Activated T-cell treated with anti-CD3 and anti-CD28 coated beads for 1 hour (primary cell): ENCODE measurements around the gene POU6F2.

Source experiments
- DNase-seq: peaks from one replicate; pipeline ENCODE4 v3.0.0-alpha.2; 2020; ENCODE audit warnings: low read depth

The POU6F2 gene

DNA sequence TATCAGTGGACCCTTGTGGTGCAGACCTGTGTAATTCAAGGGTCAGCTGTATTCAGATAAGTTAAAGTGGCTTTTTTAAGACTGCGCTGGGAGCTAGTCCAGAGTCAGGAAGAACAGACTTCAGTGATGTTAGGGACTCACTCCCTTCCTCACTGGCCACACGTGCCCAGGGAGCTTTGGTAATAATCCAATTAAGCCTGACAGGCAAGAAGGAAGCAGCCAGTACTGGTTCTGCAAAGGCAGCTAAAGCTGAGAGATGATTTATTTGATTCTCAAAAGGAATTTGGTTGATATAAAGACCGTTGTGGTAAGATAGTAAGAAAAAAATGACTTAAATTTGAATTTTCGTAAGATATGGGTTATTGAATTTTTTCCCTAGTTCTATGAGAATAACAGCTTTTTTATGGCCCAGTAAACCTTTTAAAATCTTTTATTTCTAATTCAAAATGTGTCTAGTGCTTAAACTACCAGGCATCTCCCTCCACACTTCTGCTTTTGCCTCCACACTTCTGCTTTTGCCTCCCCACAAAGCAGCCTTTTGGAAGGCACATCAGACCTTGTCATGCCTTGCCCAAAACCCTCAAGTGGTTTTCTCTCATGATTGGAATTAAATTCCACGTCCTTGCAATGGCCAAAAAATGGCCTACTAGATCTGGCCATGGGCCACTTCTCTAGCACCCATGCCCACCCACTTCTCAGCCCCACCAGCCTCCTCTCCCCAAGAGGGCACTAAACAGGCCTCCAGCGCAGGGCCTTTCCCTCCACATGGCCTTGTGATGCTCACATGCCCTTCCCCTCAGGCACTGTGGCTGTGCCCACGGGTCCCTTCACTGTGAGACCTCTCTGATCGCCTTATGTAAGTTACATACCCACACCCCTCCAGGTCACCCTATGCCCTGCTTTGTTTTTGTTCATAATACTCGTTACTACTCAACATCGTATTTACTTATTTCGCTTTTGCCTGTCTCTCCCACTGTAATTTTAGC, 92.5 kb downstream of the POU6F2 start:
- DNase-seq: no peak

DNA sequence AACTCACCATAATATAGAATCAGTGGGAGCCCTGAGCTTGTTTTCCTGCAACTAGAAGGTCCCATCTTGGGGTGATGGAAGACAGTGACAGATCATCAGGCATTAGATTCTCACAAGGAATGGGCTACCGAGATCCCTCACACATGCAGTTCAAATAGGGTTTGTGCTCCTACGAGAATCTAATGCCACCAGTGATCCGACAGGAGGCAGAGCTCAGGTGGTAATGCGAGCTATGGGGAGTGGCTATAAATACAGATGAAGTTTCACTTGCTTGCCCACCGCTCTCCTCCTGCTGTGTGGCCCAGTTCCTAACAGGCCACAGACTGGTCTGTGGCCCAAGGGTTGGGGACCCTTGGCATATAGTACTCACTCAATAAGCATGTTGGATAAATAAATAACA, 93.4 kb downstream of the POU6F2 start:
- no peak for DNase-seq

DNA sequence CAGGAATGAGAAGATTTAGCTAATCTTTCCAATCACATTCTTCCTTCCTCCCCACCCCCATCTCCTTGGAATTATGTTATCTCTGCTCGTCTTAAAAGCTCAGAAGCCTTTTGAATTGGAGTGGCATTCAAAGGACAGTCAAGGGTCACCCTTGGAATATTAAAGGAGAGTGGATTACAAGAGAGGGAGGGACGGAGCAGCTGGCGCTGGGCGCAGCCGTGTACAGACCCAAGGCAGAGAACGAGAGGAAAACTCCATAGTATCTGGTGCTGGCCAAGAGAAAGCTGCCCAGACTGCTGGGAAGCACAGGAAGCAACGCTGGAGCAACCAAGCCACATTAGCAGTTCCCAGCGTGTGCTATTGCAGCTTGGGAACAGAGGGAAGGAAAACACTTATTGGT, 95.7 kb downstream of the POU6F2 start:
- no peak for DNase-seq

DNA sequence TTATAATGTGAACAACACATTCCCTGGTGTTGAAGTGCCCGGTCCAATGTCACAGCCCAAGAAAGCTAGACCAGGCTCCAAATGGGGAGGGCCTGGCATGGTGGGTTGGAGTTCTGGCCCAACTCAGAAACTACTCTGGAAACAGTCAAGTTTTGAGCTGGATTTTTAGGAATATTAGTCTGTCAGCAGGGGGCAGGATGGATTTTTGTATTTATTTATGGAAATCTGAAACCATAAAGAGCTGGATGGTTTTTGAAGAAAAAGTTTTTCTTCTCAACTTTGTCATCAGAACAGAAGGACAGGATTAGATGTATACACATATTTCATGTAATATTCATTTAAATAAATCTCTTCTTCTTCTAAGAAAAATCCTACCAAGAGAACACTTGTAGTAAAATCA, 97.5 kb downstream of the POU6F2 start:
- no peak for DNase-seq

DNA sequence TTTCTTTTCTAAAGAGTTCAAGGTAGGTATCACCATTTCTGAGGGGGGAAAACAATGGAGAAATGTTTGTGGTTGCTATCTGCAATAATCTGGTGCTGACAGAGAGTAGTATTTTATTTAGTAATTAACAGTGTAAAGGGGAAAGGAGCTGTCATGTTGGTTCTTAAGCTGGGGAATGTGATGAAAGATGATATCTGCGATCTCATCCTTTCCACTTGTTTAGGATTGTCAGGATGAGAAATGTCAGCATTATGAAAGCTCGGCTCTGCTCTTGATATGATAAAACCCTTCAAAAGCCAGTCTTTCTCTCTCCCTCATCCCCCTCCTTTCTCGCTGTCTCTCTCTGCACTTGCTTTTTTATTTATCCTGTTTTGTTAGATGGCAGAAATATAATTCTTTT, 106.1 kb downstream of the POU6F2 start:
- DNase-seq: no peak

DNA sequence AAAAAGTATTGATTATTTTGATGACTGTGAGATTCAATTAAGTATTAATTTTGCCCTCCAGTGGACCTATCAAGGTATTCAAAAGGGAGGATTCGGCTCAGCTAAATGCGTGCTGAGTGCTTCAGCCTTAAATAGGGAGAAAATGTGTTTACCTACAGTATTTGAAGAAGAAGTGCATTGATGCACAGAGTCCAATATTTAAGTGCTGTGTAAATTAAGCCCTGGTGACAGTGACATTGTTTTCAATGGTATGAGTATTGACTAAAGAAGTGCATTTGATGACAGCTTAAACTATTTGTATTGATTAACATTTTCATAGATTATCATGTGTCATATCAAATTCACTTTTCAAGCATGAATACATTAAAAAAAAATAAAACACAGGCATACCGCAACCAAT, 106.6 kb downstream of the POU6F2 start:
- DNase-seq: no peak

DNA sequence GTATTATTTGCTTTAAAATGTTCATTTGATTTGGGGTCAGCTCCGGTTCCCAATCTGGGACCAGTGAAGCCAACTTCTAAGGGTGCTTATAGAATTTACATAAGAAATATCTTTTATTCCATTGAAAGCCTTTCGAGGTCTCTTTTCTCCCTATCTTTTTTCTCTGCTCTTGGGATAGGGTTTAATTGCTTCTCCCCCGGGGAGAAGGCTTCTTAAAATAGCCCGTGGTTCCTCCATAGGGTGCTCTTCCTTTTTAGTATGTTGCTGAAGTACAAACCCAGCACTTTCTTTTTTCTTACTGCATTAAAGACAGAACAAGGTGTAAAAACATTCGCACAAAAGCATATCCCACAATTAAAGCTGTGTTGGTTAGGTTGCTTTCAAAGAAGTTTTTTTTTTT, 107.5 kb downstream of the POU6F2 start:
- no peak for DNase-seq

DNA sequence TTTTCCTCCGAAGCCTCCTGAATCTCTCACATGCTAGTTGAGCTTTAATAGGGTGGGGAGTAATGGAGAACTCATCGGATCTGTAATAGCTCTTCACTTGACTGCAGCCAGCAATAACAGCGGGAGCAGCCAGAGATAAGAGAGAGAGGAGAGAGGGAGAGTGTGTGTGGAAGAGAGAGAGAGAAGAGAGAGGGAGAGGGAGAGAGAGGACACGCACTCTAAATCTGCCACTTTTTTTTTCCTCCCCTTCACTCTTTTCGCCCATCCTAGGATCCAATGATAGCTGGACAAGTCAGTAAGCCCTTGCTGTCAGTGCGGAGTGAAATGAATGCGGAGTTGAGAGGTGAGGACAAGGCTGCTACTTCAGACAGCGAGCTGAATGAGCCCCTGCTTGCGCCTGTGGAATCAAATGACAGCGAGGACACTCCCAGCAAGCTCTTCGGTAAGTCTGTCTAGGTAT, 107.9 kb downstream of the POU6F2 start:
- no peak for DNase-seq

DNA sequence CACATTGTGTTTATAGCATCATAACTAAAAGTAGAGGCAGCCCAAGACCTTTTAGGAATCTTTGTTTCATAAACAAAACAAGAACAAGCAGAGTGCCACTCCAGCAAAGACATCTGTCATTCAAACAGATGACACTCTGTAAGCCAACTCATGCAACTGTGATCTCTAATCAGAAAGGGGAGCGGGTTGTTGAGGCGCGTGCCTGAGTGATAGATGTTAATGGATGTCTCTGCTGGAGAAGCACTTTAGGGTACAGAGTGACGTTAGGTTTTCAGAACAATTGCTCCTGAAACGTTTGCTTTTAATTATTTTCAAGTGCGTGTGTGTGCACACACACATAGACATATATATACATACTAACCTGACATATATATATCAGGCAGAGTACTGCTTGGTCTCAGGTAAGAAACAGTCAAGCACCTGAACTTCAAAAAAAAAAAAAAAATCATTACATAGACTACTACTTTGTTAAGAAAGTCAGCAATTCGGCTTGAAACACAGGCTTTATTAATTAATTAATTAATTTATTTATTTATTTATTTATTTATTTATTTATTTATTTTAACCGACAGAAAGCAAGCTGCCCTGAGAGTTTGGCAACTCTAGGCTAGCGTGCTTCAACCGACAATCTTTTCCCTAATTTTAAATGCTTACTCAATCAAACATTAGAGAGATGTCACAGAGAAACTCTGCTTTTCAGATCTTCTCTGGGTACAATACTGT, 109.1 kb downstream of the POU6F2 start:
- DNase-seq: no peak

DNA sequence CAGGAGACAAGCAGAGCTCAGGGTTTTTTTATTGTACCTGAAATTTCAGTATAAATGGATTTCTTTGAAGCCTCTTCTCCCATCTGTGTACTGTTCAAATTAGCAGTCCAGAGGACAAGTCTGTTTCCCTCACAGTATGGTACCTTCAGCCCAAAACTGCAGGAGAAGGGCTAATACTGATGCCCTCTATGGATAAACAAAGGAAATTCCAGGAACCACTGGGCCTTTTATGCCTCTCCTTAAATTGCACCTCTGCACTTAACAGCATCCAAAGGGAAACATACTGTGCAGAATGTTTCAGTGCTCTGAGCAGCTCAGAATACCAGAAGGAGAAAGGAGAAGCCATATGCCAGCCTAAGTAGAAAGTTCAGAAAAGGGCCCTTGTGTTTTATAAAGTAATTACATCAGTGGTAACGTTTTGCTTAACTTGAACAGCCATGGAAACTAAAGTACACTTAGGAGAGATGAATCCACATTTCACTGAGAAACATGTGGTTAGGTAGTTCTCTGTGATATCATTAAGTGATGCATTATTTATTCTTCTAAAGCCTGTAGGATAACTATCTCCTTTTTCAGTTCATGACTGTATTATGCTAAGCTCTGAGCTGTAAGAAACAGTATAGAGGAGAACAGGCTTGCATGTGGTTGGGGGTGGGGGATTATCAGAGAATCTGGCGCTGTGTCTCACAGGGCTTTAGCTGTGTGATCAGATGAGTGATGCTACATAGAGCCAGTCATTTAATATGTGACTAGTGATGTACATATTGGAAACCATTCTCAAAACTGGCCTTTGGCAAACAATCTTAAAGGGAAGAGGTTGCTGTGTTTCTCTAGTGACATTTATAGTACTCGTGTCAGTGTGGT, 111.3 kb downstream of the POU6F2 start:
- no peak for DNase-seq

DNA sequence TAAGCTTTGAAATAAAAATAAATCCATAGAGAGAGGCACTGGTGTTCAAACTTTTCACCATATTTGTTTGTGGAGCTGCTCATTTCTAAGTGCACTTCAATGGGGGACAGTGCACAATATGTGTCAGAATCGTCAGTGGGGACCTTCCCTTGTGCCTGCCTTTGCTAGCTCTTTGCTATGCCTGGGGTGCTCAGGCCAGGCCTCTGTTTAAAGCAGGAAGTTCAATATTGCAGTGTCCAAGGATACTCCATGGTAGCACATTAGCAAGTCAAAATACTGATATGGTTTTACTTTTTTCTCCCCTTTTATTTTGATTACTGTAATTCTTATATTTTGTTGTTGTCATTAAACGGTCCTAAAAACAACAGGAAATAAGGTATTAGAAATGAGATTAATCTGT, 113.4 kb downstream of the POU6F2 start:
- no peak for DNase-seq

DNA sequence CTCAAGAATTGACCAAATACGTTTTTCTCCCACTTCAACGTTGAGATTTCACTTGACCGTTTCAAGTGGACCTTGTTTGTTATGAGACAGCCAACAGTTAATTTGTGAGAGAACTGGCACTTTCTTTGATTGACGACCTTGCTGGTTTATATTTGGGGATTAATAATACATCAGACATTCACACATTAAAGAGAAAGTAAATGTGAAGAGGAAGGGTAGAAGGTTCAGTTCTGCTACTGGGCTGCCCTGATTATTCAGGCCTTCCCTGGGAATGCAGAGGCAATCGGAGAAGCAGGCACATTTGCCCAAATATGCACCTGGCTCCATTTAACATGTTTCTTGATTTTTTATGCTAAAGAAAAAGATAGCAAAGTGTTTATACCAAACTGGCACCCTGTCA, 114.1 kb downstream of the POU6F2 start:
- no peak for DNase-seq

DNA sequence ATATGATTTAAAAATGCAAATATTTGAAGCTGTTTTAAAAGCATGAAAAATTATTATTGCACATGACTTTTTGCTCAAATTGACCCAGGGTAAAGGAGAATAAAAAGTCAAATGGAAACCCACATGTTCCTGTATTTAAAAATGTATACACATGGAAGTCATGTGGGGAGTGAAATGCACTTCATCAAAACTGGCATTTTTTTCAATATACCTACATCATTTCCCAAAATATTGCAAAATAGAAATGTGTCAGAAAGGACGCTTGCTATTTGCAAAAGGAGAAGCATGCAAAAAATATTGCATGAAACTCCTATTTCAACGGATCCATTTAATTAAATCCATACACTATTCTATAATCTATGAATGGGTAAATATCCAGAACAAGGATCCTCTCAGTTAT, 117.0 kb downstream of the POU6F2 start:
- no peak for DNase-seq

DNA sequence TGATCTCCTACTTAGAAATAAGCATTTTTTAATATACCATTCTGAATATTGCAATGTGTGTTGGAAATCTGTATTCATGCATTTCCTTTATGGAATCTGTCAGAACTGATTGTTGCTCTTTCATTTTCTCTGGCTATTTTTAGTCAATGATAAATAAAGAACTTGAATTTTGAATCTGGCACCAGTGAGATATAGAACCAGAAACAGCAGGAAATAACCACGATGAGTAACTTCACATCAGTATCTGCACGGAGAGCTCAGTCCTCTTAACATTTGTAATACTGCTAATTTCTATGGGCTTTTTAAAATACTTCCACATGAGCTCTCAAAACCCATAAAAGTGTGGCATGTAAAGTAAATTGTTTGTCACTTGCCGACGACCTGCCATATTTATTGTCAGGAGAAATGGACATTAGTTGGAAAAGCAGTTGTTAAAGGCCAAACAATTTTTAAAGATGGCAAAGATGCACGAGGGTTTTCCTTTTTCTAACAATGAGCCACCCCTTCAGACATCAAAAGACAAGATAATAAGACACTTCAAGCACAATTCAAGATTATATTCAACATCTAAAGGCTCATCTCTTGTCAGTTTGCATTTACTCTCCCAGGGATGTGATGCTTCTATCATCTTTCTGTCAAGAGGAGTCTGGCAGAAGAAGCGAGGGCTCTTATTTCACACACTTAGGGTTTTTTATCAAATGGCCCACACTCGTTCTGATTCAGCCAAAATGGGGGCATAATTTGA, 118.3 kb downstream of the POU6F2 start:
- no peak for DNase-seq

DNA sequence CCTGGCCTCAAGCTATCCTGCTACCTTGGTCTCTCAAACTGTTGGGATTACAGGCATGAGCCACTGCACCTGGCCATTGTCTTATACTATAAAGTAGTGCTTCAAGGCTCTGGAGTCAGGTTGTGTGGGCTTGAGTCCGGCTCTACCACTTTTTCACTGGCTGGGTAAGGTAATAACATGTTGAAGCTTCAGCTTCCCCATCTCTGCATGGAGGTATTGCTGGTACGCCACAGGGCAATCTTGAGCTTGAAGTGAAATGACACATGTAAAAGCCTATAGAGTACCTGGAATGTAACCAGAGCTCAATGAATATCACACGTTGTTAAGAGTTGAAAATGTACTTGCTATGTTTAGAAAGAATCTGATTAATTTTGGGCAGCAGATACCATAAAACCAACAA, 120.8 kb downstream of the POU6F2 start:
- DNase-seq: no peak

DNA sequence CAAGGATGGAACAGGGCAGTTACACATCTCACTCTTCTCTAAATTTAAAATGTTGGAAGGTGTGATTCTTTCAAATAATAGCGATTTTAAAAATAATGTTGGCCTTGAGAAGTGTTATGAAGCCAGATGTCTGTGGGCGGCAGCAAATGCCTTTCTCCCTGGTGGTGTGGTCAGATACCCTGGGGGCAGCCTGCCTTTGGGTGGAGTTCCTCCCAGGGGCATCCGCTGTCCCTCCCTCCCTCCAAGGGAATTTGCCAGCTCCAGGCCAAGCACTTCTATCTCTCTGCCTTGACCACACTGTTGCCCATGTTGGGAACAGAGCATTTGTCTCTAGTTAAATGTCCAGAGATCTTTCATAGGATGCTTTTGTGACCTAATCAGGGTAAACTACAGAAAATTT, 121.4 kb downstream of the POU6F2 start:
- DNase-seq: no peak

DNA sequence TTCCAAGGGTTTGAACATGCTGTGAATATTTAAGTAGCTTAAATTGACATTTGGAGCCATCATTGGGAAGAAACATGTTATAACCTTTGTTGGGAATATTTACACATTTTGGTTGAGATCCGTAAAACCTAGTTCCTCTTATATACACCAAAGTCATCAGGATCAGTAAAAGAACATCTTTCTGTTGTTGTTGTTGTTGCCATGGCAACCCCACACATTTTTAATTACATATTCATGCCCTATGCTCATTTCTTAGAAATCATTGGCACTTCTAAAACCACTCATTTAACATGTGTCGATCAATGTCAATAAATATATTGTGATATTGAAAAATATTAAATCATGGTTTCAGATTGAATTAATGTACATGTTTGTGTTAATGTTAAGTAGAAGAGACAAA, 122.6 kb downstream of the POU6F2 start:
- no peak for DNase-seq

DNA sequence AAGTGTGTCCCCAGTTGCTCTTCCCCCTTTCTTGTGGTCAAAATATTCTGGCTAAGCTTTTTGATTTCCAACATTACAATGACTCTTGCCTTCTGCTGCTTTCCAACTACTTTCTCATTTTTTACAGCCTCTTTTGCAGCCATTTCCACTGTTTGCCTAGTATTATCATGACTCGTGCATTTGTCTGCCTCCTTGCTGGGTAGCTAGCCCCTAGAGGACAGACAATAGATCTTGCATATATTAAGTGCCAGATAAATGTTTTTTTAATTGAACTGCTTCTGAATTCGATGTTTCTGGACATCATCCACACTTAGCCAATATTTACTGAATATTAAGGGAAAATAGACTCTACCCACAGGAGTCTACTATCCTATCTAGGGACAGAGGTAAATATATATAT, 124.5 kb downstream of the POU6F2 start:
- DNase-seq: no peak

DNA sequence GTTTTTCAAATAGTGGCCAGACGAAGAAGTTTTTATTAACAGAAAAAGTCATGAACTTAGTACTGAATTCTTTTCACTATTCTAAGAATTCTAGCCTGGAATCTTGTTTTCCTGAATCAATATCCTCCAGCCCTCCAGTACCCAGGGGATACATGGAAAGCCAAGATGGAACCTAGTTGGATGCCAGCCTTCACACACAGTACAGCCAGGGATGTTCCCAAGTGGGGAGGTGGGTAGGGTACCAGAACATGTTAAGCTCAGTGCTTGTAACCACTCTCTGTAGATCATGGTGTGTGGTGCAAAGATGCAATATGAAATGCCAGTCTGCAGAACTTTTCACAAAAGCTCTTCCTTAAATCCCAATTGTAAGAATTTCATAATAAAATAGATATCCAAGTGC, 128.0 kb downstream of the POU6F2 start:
- DNase-seq: no peak

DNA sequence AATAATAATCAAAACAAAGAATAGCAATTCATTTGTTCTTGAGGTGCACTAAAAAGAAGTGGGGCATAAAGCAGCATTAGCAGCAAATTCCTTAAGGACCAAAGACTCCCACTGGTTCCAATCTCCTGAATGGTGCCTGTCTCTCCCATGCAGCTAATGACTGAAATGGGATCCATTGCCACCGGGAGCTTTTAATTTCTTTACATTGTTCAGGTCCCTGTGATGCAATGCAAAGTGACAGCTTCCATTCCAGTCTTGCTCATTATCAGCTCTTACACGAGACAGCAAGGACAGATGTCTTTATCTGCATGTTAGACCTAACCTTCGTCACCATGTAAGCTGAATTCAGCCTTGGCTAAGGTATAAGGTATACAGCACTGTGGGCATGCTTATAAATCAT, 148.1 kb downstream of the POU6F2 start:
- no peak for DNase-seq

DNA sequence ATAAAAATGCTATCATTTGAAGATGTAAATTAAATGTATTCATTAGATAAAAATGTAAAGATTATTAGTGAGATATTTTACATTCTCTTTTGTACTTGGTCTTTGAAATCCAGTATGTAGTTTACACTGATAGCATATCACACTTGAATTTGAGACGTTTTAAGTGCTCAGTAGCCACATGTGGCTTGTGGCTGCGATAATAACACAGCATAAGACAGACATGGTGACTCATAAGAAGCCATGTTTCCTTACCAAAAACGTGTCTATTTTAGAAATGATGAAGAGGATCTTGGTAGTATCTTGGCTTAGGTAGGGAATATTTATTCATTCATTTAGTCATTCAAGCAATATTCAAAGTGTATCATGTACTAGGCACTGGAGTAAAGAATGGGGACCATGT, 149.3 kb downstream of the POU6F2 start:
- no peak for DNase-seq
